ENCODE data around the gene NUDT5.

NUDT5 gene

GRCh38 chr10:12214763-12215218, 19.1 kb upstream of the NUDT5 start (continued):
- TF ChIP-seq TSHZ2 (CRISPR knock-in tag; IDR thresholded peaks at IDR 0.05), result no peak
- TF ChIP-seq TCF4 (CRISPR knock-in tag; IDR thresholded peaks at IDR 0.05; ENCODE audit: borderline replicate concordance), result no peak
- no peak for TF ChIP-seq GLIS3 (CRISPR knock-in tag; IDR thresholded peaks at IDR 0.05)
- TF ChIP-seq CSDC2 (CRISPR knock-in tag; IDR thresholded peaks at IDR 0.05), result no peak

DNA sequence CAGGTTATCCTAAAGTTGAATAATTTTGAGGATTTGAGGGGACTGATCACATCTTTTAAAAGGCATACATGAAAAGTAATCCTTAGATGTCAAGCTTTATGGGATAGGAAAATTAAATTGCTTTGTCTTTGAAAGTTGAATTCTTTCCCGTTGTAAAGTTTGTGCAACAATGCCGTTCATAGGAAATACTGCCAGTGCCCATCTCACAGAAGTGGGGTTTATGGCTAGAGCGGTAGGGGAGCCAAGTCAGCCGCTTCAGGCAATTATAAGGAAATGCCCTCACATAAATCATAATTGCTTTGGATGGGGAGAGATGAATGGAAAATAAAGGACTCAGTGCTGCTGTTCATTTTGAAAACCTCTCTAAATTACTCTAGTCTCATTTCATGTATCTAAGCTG, 18.4 kb upstream of the NUDT5 start:
- TF ChIP-seq ESRRG (CRISPR knock-in tag; IDR thresholded peaks at IDR 0.05), result no peak
- no peak for TF ChIP-seq ZFP30 (CRISPR knock-in tag; IDR thresholded peaks at IDR 0.05)
- no peak for TF ChIP-seq CREB5 (CRISPR knock-in tag; IDR thresholded peaks at IDR 0.05; ENCODE audit: low read depth)
- TF ChIP-seq TSHZ2 (CRISPR knock-in tag; IDR thresholded peaks at IDR 0.05), result no peak
- TF ChIP-seq ZFP3 (CRISPR knock-in tag; IDR thresholded peaks at IDR 0.05), result no peak
- no peak for TF ChIP-seq ZNF70 (CRISPR knock-in tag; IDR thresholded peaks at IDR 0.05)
- TF ChIP-seq SNAI2 (CRISPR knock-in tag; IDR thresholded peaks at IDR 0.05), result no peak
- TF ChIP-seq ZNF565 (CRISPR knock-in tag; conservative IDR thresholded peaks at IDR 0.05; ENCODE audit: low read depth), result no peak
- TF ChIP-seq RARB (CRISPR knock-in tag; IDR thresholded peaks at IDR 0.05), result no peak
- no peak for TF ChIP-seq CSDC2 (CRISPR knock-in tag; IDR thresholded peaks at IDR 0.05)
- no peak for TF ChIP-seq ZNF8 (CRISPR knock-in tag; IDR thresholded peaks at IDR 0.05)
- no peak for TF ChIP-seq OSR1 (CRISPR knock-in tag; IDR thresholded peaks at IDR 0.05)
- TF ChIP-seq, protein P1, sequence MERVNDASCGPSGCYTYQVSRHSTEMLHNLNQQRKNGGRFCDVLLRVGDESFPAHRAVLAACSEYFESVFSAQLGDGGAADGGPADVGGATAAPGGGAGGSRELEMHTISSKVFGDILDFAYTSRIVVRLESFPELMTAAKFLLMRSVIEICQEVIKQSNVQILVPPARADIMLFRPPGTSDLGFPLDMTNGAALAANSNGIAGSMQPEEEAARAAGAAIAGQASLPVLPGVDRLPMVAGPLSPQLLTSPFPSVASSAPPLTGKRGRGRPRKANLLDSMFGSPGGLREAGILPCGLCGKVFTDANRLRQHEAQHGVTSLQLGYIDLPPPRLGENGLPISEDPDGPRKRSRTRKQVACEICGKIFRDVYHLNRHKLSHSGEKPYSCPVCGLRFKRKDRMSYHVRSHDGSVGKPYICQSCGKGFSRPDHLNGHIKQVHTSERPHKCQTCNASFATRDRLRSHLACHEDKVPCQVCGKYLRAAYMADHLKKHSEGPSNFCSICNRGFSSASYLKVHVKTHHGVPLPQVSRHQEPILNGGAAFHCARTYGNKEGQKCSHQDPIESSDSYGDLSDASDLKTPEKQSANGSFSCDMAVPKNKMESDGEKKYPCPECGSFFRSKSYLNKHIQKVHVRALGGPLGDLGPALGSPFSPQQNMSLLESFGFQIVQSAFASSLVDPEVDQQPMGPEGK (CRISPR knock-in tag; IDR thresholded peaks at IDR 0.05; ENCODE audit: borderline replicate concordance), result no peak
- TF ChIP-seq TCF4 (CRISPR knock-in tag; IDR thresholded peaks at IDR 0.05; ENCODE audit: borderline replicate concordance), result no peak
- no peak for TF ChIP-seq ARNTL (CRISPR knock-in tag; IDR thresholded peaks at IDR 0.05; ENCODE audit: borderline replicate concordance, low read depth)
- TF ChIP-seq, protein P2, sequence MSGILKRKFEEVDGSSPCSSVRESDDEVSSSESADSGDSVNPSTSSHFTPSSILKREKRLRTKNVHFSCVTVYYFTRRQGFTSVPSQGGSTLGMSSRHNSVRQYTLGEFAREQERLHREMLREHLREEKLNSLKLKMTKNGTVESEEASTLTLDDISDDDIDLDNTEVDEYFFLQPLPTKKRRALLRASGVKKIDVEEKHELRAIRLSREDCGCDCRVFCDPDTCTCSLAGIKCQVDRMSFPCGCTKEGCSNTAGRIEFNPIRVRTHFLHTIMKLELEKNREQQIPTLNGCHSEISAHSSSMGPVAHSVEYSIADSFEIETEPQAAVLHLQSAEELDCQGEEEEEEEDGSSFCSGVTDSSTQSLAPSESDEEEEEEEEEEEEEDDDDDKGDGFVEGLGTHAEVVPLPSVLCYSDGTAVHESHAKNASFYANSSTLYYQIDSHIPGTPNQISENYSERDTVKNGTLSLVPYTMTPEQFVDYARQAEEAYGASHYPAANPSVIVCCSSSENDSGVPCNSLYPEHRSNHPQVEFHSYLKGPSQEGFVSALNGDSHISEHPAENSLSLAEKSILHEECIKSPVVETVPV (CRISPR knock-in tag; IDR thresholded peaks at IDR 0.05), result no peak
- no peak for TF ChIP-seq PPARA (CRISPR knock-in tag; IDR thresholded peaks at IDR 0.05; ENCODE audit: borderline replicate concordance)
- TF ChIP-seq GLIS3 (CRISPR knock-in tag; IDR thresholded peaks at IDR 0.05), result no peak
- no peak for TF ChIP-seq TOX (CRISPR knock-in tag; IDR thresholded peaks at IDR 0.05; ENCODE audit: borderline replicate concordance)
- ATAC-seq, result no peak; the same call in 2 of the 3 replicates

DNA sequence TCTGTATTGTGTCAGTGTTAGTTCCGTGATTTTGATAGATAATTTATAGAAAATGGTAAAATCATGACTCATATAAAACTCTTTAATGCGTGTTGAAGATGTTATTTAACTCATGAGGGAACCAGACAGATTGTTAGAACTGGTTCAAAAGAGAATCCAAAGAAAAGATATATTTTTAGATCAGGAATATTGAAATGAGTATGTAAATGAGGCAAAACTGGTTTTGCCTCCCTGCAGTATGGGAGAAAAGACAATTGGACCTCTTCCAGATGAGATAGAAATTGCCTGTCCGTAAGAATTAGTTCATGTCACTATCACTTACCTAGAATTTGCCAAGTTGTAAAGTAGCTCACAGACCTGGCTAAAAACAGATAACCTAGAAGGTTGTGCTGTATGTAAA, 17.9 kb upstream of the NUDT5 start:
- no peak for TF ChIP-seq GLIS3 (CRISPR knock-in tag; IDR thresholded peaks at IDR 0.05)
- TF ChIP-seq TOX (CRISPR knock-in tag; IDR thresholded peaks at IDR 0.05; ENCODE audit: borderline replicate concordance), result no peak
- TF ChIP-seq, protein P2 (CRISPR knock-in tag; IDR thresholded peaks at IDR 0.05), result no peak
- no peak for TF ChIP-seq ZC3H10 (CRISPR knock-in tag; IDR thresholded peaks at IDR 0.05)
- no peak for TF ChIP-seq ESRRG (CRISPR knock-in tag; IDR thresholded peaks at IDR 0.05)
- no peak for TF ChIP-seq CREB5 (CRISPR knock-in tag; IDR thresholded peaks at IDR 0.05; ENCODE audit: low read depth)
- no peak for TF ChIP-seq CSDC2 (CRISPR knock-in tag; IDR thresholded peaks at IDR 0.05)
- no peak for TF ChIP-seq ARNTL (CRISPR knock-in tag; IDR thresholded peaks at IDR 0.05; ENCODE audit: borderline replicate concordance, low read depth)
- TF ChIP-seq, protein P3, sequence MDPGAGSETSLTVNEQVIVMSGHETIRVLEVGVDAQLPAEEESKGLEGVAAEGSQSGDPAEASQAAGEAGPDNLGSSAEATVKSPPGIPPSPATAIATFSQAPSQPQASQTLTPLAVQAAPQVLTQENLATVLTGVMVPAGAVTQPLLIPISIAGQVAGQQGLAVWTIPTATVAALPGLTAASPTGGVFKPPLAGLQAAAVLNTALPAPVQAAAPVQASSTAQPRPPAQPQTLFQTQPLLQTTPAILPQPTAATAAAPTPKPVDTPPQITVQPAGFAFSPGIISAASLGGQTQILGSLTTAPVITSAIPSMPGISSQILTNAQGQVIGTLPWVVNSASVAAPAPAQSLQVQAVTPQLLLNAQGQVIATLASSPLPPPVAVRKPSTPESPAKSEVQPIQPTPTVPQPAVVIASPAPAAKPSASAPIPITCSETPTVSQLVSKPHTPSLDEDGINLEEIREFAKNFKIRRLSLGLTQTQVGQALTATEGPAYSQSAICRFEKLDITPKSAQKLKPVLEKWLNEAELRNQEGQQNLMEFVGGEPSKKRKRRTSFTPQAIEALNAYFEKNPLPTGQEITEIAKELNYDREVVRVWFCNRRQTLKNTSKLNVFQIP (CRISPR knock-in tag; IDR thresholded peaks at IDR 0.05; ENCODE audit: borderline replicate concordance, low read depth), result no peak
- no peak for TF ChIP-seq ZNF70 (CRISPR knock-in tag; IDR thresholded peaks at IDR 0.05)
- no peak for TF ChIP-seq BACH2 (CRISPR knock-in tag; IDR thresholded peaks at IDR 0.05; ENCODE audit: borderline replicate concordance)
- ATAC-seq, result peak; percentile 31; the same call in 1 of the 3 replicates
